Activated CD8-positive, alpha-beta T cell treated with anti-CD3 and anti-CD28 coated beads for 36 hours (primary cell): Measurements from ENCODE around the gene CD247. TPM values are rescaled to one million over a fixed set of nuclear protein-coding genes. Genes with fewer than 3 reads are reported as not detected.

Experiments
- ATAC-seq: fragments of 200-7000 bp; cut with Tn5 transposase; one replicate; pipeline ENCODE4 v1.10.0; 2021; ENCODE audit warnings: mild to moderate bottlenecking, moderate library complexity
- CTCF ChIA-PET: fragments of 350-600 bp; sonication (Branson Sonifier 250); formaldehyde crosslinking; loops from one replicate; lab custom pipeline; 2021; ENCODE audit warnings: antibody characterized with exemption; lab: Charles Lee
- POLR2A ChIA-PET: fragments of 350-600 bp; sonication (Branson Sonifier 250); formaldehyde crosslinking; loops from one replicate; lab custom pipeline; 2021; ENCODE audit warnings: antibody characterized with exemption; lab: Charles Lee
- DNase-seq: peaks from one replicate; pipeline ENCODE4 v3.0.0-alpha.2; 2020
- H3K27ac Mint-ChIP-seq: one replicate; pipeline ENCODE4 v1.8.0; 2021; ENCODE audit warnings: mild to moderate bottlenecking, mixed read lengths
- H3K27me3 Mint-ChIP-seq: one replicate; pipeline ENCODE4 v1.8.0; 2021; ENCODE audit warnings: mixed read lengths
- H3K36me3 Mint-ChIP-seq: one replicate; pipeline ENCODE4 v1.8.0; 2021; ENCODE audit warnings: low read depth, mixed read lengths
- H3K4me1 Mint-ChIP-seq: one replicate; pipeline ENCODE4 v1.8.0; 2021; ENCODE audit warnings: low read depth, mixed read lengths
- H3K4me3 Mint-ChIP-seq: one replicate; pipeline ENCODE4 v1.8.0; 2021; ENCODE audit warnings: mild to moderate bottlenecking, moderate library complexity, mixed read lengths
- H3K9me3 Mint-ChIP-seq: one replicate; pipeline ENCODE4 v1.8.0; 2021; ENCODE audit warnings: mixed read lengths
- intact Hi-C: fragments of 100-400 bp; cut with micrococcal nuclease; formaldehyde crosslinking; loops from one replicate; pipeline ENCODE4 v1.10.0; 2022
- total RNA-seq, 2 experiments: library from RNA; stranded (reverse); gene quantifications; one replicate each; pipeline ENCODE4 v1.2.3, GENCODE V29; 2021
- TF ChIP-seq, protein P1 (sequence below): fragments of 200-600 bp; IDR thresholded peaks from one replicate; pipeline ENCODE4 v1.8.0; 2022; ENCODE audit warnings: antibody characterized with exemption, mild to moderate bottlenecking

The CD247 gene
- total RNA-seq, 2 experiments from 2014 or later = 224 to 229 TPM

DNA sequence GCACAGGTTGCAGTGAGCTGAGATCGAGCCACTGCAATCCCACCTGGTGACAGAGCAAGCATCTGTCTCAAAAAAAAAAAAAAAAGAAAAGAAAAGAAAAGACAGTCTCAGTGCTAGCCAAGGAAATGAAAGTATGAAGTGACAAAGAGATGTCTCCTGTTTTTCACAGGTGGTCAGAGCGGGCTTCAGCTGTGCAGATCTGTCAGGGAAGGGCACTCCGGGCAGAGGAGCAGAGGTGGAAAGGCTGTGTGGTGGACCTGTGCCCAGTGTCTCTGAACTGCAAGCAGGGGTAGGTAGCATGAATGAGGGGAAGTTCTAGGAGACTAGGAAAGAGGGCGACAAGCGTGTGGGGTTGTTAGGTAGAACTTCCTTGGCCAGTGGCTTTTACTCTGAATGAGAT lies 67.5 kb downstream of the CD247 start:
- no peaks in the 10 kb centered on the region for H3K9me3 Mint-ChIP-seq
- TF ChIP-seq, protein P1, sequence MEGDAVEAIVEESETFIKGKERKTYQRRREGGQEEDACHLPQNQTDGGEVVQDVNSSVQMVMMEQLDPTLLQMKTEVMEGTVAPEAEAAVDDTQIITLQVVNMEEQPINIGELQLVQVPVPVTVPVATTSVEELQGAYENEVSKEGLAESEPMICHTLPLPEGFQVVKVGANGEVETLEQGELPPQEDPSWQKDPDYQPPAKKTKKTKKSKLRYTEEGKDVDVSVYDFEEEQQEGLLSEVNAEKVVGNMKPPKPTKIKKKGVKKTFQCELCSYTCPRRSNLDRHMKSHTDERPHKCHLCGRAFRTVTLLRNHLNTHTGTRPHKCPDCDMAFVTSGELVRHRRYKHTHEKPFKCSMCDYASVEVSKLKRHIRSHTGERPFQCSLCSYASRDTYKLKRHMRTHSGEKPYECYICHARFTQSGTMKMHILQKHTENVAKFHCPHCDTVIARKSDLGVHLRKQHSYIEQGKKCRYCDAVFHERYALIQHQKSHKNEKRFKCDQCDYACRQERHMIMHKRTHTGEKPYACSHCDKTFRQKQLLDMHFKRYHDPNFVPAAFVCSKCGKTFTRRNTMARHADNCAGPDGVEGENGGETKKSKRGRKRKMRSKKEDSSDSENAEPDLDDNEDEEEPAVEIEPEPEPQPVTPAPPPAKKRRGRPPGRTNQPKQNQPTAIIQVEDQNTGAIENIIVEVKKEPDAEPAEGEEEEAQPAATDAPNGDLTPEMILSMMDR = no peak
- H3K4me3 Mint-ChIP-seq = peak overlapping the region; percentile 64
- peaks cover 71% of the 10 kb centered on the region for H3K4me1 Mint-ChIP-seq
- DNase-seq = peak; percentile 44
- peak overlapping the region; percentile 93 for H3K27ac Mint-ChIP-seq
- ATAC-seq = no peak
- no peaks in the 10 kb centered on the region for H3K27me3 Mint-ChIP-seq
- intact Hi-C loops = loop anchor here (5.0 kb wide), 1 partner anchor 51 kb away; no protein-coding TSS in a partner anchor
- peaks cover 44% of the 10 kb centered on the region for H3K36me3 Mint-ChIP-seq
- POLR2A ChIA-PET = interaction anchor here (0.8 to 2.3 kb wide), 10 partner anchors 22 to 77 kb away, joined by 3 to 18 read pairs (median 5); partner anchors contain the start of gene CD247
- CTCF ChIA-PET = interaction anchor here (0.6 to 1.9 kb wide), 8 partner anchors 34 to 105 kb away, joined by 3 to 10 read pairs (median 4); no protein-coding TSS in a partner anchor

DNA sequence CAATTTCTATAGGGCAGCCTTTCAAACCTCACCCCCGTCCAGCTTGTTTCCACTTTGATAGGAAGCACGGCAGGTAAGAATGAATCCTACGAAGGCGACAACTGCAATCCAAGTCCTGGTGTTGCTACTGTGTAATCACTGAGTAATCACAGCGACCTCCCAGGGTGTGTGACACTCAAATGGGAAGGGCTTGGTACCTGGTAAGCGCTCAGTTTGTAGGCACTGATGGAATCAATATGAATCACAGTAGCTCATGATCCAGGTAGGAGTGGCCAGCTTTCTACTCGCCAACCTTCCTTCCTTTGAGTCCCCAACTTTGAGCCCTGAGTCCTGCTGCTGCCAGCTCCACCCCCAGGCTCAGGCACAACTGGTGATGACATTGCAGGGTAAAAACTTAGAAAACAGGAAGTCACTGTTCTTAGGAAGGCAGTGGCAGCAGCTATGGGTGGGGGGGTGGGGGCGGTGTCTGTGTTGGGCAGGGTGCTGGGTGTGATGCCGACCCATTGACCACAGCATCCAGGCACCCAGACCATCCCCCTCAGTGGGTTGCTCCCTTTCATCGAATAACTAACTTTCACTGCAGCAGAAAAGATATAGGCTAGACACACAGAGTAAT lies 70.7 kb downstream of the CD247 start:
- peak overlapping the region; percentile 91 for H3K27ac Mint-ChIP-seq
- peak overlapping the region; percentile 65 for H3K4me3 Mint-ChIP-seq
- DNase-seq (peak; percentile 90), ATAC-seq (peak; percentile 82)
- H3K4me1 Mint-ChIP-seq = peaks cover 82% of the 10 kb centered on the region
- H3K9me3 Mint-ChIP-seq = no peaks in the 10 kb centered on the region
- TF ChIP-seq, protein P1 = no peak
- CTCF ChIA-PET = interaction anchor here (0.6 to 2.8 kb wide), 17 partner anchors 8 to 225 kb away, joined by 3 to 24 read pairs (median 4); partner anchors contain the start of gene CD247
- no peaks in the 10 kb centered on the region for H3K27me3 Mint-ChIP-seq
- intact Hi-C loops = no loop called here
- peaks cover 53% of the 10 kb centered on the region for H3K36me3 Mint-ChIP-seq
- POLR2A ChIA-PET = interaction anchor here (0.7 to 2.9 kb wide), 24 partner anchors 9 to 229 kb away, joined by 3 to 50 read pairs (median 4); partner anchors contain the start of gene CD247

DNA sequence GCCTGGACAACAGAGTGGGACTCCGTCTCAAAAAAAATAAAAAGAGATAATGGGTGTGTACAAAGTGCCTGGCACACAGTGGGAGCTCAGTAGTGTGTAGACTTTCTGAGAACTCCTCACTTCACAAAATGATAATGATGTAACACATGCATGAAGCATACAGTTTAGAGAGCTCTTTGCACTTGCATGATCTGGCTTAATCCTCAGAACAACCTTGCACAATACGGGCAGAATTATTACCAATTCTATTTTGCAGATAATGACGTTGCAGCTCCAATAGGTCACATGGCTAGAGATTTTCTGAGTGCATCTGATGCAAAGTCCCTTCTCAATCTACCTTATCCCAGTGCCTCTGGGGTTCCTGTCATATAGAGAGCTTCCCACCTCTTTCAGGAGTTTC lies 71.4 kb downstream of the CD247 start:
- CTCF ChIA-PET = interaction anchor here (0.9 to 2.8 kb wide), 12 partner anchors 9 to 224 kb away, joined by 3 to 24 read pairs (median 6); partner anchors contain the start of gene CD247
- H3K4me1 Mint-ChIP-seq = peaks cover 82% of the 10 kb centered on the region
- POLR2A ChIA-PET = interaction anchor here (0.8 to 2.9 kb wide), 19 partner anchors 9 to 184 kb away, joined by 3 to 50 read pairs (median 6); partner anchors contain the start of gene CD247
- H3K4me3 Mint-ChIP-seq = peak overlapping the region; percentile 65
- H3K27me3 Mint-ChIP-seq = no peaks in the 10 kb centered on the region
- TF ChIP-seq, protein P1 = no peak
- DNase-seq (no peak), ATAC-seq (no peak)
- peaks cover 52% of the 10 kb centered on the region for H3K36me3 Mint-ChIP-seq
- H3K9me3 Mint-ChIP-seq = no peaks in the 10 kb centered on the region
- peak overlapping the region; percentile 91 for H3K27ac Mint-ChIP-seq
- intact Hi-C loops = no loop called here

DNA sequence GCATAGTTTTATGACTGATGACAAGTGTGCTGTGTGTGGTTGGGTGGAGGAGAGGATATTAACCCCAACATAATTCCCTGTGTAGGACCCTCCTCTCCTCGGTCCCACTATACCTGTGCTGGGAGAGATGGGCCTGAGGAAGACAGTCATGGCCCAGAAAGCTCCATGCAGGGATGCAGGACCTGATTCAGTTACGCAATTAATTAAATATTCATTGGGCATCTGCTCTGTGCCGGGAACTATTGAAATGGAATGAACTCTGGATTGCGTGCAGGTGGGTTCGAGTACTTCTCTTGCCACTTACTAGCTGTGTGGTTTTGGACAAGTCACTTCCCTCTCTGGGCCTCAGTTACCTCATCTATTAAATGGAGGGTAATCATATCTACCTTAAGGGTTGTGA lies 74.6 kb downstream of the CD247 start:
- ATAC-seq (no peak), DNase-seq (no peak)
- Mint-ChIP-seq H3K4me1 (peaks cover 89% of the 10 kb centered on the region), H3K36me3 (peaks cover 67% of the 10 kb centered on the region), H3K9me3 (no peaks in the 10 kb centered on the region), H3K27me3 (no peaks in the 10 kb centered on the region), H3K27ac (peak overlapping the region; percentile 74), H3K4me3 (no peak overlapping the region)
- intact Hi-C loops = loop anchor here (5.0 kb wide), 1 partner anchor 41 kb away; no protein-coding TSS in a partner anchor
- TF ChIP-seq, protein P1 = no peak
- CTCF ChIA-PET = interaction anchor here (0.8 to 7.5 kb wide), 8 partner anchors 11 to 176 kb away, joined by 3 to 69 read pairs (median 14); partner anchors contain the start of gene CD247
- POLR2A ChIA-PET = interaction anchor here (1.1 to 2.5 kb wide), 2 partner anchors 32 to 73 kb away, joined by 3 to 15 read pairs; partner anchors contain the start of gene CD247
